Left kidney (tissue), 2 donors: ENCODE results near the gene TPPP2. TPM values are rescaled to one million over a fixed set of nuclear protein-coding genes. Genes with fewer than 3 reads are reported as not detected.

ENCODE experiments used
- DNase-seq: peaks from one replicate; pipeline ENCODE4 v3.0.0-alpha.2; 2013
- polyA plus RNA-seq: library from polyadenylated mRNA; unstranded; fragments of 120-200 nt; gene quantifications from one replicate; pipeline ENCODE4 v1.2.1, GENCODE V29; 2013; ENCODE audit not compliant: insufficient read length

TPPP2 gene
- polyA plus RNA-seq, 1 donor: 2.7 TPM

DNA sequence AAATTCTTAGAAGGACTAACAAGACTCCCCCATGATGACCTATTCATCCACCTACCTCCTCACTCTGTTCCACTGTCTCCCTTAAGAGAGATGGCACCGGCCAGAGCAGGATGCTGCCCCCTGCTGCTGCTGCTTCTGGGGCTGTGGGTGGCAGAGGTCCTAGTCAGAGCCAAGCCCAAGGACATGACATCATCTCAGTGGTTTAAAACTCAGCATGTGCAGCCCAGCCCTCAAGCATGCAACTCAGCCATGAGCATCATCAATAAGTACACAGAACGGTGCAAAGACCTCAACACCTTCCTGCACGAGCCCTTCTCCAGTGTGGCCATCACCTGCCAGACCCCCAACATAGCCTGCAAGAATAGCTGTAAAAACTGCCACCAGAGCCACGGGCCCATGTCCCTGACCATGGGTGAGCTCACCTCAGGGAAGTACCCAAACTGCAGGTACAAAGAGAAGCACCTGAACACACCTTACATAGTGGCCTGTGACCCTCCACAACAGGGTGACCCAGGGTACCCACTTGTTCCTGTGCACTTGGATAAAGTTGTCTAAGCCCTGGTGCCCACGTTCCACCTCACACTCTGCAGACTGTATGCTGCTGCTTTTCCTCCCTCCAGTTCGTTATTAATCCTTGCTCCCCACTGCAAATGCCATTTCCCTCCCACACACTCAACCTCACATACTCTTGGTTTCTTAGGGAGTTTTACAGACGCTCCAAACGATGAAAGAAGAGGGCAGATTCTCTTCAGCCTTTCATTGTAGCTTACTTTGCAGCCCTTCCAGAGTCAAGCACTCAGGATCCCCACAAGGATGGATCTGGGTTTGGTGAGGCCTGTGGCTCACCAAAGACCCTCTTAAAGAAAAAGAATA is 28.0 kb downstream of the TPPP2 start, which contains the start of gene RNASE8:
TSS of gene RNASE8 (plus strand) at position 20 of the 873 bp plus-strand sequence. CDS start at position 91, 71 bp downstream.
- no peak for DNase-seq

DNA sequence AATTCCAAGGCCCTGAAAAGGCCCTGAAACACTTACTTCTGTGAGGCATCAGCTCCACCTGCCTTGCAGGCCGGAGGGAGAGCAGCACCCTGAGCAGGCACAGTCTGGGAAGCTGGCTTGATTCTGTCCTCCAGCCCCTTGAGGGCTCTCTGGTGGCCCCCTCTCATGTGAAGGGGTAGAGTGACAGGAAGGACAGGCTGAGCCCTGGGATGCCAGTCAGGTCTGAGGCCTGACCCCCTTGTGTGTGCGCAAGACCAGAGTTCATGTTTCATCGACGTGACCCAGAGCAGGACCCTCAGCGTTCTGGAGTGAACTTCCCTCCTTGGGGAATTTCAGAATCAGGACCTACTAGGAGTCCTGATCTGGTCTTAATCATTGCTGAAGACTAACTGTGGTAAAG is 28.9 kb downstream of the TPPP2 start:
- DNase-seq: no peak

DNA sequence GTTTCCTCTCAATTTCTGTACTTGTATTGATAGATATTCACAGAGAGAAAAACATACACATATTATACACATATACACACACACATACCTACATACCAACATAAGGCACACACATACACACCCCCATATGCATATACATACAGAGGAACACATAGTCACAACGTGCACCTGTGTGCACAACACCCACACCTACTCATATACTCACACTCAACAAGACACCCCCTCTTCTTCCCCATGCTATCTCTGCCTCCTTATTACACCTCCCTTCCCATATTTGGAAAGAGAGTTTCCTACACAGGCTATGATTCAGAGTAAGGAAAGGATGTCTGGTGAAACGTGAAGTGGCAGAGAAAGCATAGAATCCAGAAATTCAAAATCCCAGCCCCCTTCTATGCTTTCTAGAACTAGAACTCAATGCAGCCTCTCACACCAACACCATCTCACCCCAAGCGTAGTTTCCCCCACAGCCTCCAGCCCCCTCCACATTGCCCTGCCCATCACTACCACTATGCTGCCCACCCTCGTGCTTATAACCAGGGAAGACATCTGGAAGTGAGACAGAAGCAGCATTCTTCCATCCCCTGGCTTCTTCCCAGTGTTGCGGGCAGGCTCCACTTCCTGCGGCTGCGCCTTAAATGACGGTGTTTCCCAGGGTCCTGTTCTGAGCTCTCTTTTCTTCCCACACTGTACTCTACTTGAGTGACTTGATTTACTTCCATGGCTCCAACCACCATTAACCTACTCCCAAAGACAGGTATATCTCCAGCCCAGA is 30.0 kb downstream of the TPPP2 start:
- no peak for DNase-seq

DNA sequence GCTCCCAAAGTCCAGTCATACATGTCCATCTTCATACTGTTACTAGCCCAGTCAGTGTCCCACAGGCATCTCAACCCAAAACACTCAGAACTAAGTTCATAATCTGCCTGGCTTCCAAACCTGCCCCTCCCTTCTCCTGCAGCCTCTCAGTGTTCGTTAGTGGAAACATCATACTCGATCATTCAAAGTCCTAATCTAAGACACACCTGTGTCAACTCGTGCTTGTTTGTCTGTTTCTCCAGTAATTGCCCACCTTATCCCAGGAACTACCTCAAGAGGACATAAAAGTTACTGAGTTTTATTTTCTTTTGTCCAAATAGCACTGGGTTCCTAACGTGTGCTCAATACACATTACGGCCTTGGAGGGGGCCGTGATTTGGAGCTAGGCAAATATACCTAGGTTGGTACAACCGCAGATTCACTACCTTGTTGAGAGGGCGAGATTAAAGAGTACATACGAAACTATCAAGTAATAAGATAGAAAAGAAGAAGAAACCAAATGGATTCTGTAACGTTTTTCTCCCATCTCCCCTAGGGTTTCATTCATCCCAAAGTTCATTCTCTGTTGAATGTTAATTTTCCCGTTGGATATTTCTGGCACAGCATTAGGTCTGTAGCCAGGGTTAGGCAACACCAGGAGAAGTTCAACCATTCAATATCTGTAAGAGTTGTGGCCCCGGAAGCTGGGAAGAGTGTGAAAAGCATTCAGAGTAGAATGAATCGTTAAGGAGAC is 30.8 kb downstream of the TPPP2 start:
- DNase-seq: no peak

DNA sequence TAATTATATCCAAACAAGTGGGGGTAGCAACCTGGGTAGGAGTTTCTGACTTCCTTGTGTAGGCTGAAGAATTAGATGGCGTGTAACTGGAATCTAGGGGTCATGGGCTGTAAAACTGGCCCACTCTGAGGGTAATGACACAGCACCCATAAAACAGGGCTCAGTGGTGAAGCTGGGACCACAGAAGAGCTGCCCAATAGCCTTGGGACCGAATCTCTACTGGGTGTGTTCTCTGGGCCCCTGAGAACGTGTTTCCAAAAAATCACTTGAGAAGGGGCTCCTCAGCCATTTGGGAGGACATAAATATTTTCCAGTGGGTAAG is 31.3 kb downstream of the TPPP2 start:
- DNase-seq: no peak

DNA sequence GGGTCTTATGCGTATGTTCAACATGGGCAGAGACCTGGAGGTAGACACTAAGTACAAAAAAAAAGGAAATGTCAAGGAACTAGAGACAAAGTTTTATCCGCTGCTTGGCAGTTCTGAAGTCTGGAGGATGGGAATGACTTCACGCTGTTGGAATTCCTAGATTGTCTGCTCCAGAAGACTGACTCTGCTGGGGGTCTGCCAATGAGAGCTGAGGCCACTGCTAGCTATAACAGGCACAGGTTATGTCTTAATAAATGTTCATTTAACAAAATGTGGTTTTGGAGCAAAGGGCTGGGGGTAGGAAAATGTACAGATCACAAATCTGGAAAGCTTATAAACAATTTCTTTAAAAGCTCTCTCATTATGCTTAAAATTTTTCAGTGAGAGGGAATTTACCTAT is 33.5 kb downstream of the TPPP2 start:
- no peak for DNase-seq

DNA sequence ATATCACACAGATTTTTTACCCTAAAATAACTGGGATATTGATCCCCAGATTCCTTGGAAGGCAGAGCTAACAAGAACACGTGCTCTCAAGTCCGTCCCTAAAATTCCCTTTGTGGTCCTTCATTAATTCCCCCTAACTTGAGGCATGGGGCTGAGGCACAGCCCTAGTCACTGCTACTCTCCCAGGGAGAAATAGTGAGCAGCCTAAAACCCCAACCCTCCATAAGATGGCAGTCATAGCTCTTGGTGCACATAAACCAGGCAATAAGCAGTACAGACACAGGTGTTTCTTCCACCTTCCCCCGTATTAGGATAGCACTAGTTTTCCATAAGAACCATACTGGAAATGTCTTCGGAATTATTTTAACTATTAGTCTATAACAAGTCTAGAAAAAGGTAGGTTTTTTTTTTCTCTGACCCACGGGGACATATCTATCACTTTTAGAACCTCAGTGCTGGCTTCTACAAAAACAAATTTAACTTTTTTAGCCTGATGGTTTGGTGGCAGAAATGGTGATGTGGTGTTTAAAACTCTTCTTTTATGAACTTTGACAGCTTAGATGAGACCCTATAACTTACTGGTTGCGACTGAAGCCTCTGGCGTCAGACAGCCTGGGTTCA is 37.0 kb downstream of the TPPP2 start:
- DNase-seq: no peak

DNA sequence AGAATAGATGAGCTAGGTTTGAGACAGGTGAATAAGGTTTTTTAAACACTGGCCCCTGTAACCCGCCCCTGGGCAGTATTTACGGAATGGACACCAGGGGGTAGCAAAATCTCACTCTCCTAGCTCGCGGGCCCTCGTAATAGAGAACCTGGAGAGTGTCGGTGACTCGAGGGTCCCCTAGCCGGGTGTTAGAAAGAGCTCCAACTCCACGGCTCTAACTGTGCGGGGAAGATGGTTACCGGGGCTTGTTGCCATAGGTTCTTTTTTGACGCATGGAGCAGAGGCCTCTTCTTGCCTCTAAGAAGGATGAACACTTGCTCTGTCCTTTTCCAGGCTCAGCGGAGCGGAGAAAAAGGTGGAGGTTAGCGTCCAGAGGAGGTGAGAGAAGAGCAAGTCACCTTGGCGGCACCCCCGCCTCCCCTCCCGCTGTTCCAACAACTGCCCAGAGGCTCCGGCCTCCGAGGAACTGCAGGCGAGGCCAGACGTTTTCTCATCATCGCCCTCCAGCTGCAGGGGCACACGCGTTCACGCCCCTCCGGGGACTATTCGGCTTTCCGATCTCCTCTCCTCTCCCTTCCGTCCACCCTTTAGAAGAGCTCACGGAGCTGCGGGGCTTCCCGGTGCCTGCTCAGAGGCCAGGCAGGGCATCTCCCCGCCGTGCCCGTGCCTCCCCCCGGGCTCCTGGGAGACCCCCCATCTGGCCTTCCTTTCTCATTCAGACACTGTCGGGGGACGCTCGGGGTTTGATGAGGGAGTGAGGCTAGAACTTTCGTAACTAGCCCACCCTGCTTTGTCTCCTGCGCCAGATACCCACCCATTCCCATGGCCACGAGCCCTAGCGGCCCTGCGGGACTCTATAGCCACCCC is 38.7 kb downstream of the TPPP2 start:
- peak; percentile 82 for DNase-seq

DNA sequence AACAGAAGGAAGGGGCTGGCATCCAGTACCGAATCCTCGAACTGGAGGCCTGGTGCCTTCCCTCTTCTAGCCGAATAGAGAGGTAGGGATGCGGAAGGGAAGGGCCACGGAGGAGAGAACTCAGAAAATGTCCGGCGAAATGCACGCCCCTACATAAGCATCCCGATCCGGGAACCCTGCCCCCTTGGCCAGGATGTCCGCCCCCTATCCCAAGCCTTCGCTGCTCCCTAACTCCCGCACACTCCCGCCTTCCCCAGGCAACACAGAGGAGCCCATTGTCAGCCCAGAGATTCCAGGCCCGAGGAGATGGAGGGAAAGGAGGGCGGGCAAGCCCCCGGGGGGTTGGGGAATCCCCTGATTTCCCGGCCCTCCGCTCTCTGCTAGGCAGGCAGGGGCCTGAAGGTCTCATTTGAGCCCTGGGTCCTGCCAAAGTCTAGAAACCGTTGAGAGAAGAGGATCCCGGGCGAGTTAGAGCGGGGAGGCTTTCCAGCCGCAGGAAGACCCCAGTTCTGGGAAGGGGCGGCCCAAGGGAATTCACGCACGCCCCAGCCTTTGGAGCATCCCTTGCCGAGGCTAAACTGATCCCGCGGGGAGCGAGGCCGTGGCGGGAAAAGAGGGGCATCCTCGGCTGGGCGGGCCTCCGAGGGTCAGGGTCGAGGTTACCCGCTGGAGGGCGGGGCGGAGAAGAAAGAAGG is 39.5 kb downstream of the TPPP2 start:
- DNase-seq: peak; percentile 44

DNA sequence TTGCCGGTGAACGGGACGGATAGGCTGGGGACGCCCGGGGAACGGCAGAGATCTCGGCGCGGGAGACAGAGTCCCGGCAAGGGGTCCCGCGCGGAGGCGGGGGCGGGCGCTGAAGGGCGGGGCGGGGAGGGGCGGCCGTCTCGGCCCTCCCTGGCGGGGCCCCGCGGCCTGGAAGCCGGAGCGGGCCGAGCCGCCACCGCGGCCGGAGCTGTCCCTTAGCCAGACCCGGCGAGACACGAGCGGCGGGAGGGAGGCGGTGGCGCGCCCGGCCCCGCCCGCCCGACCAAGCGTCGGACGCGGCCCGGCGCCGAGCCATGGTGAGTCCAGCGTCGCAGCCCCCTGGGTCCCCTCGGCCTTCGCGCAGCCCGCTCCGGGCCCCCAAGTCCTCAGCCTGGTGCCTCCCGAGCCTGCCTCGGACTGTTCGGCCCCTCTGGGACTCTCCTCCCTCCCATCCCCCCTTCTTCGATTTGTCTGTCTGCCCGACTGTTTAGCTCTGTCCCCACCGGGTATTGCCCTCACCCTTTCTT is 40.1 kb downstream of the TPPP2 start, which contains the start of gene ARHGEF40:
TSS of gene ARHGEF40 (plus strand) at position 222 of the 527 bp plus-strand sequence. CDS start at position 315, 93 bp downstream.
- DNase-seq: peak; percentile 66

DNA sequence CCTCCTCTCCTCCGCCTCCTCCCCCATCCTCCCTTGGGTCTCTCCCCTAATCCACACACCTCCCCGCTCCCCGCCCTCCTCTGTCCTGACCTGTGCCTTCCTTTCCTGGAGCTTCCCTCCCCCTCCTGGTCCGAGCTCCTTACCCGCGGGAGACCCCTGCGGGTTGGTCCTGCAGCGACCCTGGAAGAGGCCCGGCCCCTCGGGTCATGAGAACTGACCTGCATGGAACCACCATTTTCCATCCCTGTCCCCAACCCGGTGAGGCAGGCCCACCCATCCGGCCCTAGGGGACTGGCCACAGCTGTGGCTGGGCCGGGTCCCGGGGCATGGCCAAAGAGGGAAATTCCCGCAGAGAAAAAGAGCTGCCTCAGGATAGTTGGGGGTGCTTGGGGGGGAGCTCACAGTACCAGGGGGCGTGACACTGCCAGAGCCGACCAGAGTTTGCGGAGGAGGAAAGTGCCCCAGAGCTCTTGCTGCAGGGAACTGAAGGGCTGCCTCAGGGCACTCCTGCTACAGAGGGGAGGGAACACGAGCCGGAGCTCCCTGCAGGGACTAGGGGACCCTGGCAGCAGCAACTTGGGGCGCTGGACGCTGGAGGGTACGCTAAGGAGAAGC is 40.7 kb downstream of the TPPP2 start:
- DNase-seq: peak; percentile 61

DNA sequence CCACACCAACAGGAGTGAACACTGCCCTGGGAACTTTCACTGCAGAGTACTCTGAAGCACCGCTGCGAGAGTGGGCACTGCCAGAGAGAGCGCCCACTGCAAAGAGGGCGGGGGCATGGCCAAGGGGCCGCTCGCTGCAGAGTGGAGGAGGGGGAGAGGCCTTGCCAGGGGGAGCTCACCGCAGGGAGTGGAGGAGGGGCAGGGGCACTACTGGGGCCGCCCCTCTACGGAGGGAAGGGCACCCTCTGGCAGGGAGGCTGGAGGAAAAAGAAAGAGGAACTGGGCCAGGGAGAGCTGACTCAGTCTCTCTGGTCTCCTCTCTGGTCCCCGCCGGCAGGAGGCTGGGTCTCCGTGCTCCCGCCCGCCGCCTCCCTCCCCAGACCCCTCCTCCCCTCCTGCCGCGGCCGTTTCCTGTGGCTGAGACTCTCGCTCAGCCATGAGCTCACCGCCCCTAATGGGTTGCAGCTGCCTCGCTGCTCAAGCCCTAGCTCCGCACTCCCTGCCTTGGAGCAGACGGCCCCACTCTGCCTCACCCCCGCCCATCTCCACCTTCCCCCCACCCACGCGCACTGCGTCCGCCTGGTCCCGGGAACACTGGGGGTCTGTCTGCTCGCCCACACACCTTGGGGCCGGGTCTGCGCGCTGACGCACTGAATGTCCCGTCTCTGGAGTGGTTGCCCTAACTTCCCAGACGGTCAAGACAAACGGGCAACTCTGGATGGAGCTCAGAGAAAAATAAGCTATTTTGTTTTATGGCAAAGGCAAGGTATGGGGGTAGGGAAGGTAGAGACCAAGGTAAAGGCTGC is 41.4 kb downstream of the TPPP2 start:
- DNase-seq: peak; percentile 89

DNA sequence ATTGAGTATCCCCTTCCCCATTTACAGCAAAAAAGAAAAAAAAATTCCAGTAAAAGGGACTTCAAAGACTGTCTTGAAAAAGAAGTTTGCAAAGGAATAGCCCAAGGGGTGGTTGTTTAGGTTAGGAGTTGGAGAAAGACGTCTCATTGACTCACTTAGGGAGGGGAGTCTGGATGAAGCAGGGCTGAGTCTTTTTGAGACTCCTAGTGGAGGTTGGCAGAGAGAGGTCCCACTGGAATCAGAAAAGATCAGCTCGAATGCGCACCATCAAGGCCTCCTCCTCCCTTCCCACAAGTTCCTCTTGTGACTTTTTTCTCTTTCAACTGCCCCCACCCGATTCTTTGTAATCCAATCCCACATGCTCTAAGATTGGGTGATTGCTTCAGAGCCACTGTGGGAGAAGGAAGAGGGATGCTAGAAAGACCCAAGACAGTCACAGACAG is 42.0 kb downstream of the TPPP2 start:
- no peak for DNase-seq

DNA sequence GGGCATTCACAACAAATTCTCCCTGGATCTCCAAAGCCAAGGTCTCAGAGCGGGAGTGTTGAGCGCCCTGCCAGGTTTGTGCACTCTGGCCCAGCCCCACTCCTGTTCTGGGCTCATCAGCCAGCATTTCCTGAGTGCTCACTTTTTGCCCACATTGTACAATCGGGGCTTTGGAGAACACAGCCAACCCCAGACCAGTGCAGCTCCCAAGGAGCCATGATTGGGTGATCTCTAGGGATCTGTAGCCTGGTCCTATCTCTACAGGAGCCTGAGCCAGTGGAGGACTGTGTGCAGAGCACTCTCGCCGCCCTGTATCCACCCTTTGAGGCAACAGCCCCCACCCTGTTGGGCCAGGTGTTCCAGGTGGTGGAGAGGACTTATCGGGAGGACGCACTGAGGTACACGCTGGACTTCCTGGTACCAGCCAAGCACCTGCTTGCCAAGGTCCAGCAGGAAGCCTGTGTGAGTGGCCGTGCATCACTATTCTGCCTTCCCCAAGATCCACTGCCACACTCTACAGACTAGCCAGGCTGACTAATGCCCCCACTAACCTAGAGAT is 42.8 kb downstream of the TPPP2 start:
- no peak for DNase-seq

DNA sequence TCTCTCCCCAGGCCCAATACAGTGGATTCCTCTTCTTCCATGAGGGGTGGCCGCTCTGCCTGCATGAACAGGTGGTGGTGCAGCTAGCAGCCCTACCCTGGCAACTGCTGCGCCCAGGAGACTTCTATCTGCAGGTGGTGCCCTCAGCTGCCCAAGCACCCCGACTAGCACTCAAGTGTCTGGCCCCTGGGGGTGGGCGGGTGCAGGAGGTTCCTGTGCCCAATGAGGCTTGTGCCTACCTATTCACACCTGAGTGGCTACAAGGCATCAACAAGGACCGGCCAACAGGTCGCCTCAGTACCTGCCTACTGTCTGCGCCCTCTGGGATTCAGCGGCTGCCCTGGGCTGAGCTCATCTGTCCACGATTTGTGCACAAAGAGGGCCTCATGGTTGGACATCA is 43.9 kb downstream of the TPPP2 start:
- DNase-seq: no peak

DNA sequence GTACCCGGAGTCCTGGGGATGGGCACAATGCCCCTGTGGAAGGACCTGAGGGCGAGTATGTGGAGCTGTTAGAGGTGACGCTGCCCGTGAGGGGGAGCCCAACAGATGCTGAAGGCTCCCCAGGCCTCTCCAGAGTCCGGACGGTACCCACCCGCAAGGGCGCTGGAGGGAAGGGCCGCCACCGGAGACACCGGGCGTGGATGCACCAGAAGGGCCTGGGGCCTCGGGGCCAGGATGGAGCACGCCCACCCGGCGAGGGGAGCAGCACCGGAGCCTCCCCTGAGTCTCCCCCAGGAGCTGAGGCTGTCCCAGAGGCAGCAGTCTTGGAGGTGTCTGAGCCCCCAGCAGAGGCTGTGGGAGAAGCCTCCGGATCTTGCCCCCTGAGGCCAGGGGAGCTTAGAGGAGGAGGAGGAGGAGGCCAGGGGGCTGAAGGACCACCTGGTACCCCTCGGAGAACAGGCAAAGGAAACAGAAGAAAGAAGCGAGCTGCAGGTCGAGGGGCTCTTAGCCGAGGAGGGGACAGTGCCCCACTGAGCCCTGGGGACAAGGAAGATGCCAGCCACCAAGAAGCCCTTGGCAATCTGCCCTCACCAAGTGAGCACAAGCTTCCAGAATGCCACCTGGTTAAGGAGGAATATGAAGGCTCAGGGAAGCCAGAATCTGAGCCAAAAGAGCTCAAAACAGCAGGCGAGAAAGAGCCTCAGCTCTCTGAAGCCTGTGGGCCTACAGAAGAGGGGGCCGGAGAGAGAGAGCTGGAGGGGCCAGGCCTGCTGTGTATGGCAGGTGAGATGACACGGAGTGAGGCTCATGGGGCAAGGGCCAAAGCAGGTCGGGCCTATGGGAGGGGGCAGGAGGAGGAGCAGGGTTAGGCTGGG is 44.6 kb downstream of the TPPP2 start:
- no peak for DNase-seq

DNA sequence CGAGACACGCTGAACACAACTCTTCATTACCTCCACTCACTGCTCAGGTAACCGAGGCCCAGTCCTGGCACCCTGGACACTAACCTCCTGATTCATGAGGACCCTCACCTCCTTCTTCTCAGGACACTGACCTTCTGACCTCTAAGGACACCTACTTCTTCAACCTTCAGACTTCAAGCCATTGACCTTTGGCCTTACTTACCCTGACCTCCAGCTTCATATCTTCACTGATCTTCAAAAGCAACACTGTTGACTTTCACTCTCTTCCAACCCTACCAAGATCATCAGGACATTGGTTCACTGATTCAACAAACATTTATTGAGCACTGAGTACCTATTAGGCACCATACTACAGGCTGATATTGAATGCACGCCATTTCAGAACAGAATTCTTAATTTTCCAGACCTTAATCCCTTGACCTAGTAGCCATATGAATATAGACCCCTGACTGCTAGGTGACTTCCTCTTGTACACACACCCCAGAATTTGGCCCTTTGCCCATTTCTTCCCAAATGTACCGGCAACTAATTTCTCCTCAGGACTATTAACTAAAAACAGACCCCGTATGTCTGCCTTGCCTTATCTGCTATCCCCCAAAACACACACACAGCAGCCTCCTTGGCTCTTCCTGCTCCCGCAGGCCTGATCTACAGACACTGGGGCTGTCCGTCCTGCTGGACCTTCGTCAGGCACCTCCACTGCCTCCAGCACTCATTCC is 45.9 kb downstream of the TPPP2 start:
- DNase-seq: no peak
